H1 (cell line): Measurements from ENCODE around the gene TRIM67. TPM values are rescaled to one million over a fixed set of nuclear protein-coding genes. Genes with fewer than 3 reads are reported as not detected.

Experiments
- CBX5 ChIP-seq: fragments of 300-800, 300-1000 bp; sonication (generic); IDR thresholded peaks from 2 replicates; pipeline ENCODE4 v1.7.1; 2016; ENCODE audit warnings: antibody characterized with exemption, low read length, low read depth
- CBX8 ChIP-seq: fragments of 300-800, 300-1000 bp; sonication (generic); IDR thresholded peaks from 2 replicates; pipeline ENCODE4 v1.7.1; 2016; ENCODE audit warnings: low read depth, low read length, borderline replicate concordance
- E2F6 ChIP-seq: IDR thresholded peaks from 2 replicates; pipeline ENCODE4 v1.6.1; 2012; ENCODE audit warnings: inconsistent platforms
- EZH2 ChIP-seq: fragments of 200-600 bp; sonication (generic); IDR thresholded peaks from 2 replicates; pipeline ENCODE4 v1.7.1; 2012; ENCODE audit warnings: low read depth, mild to moderate bottlenecking, moderate library complexity, low read length, inconsistent platforms; ENCODE audit not compliant: severe bottlenecking
- KDM4A ChIP-seq: IDR thresholded peaks from one replicate; pipeline ENCODE4 v1.7.1; 2012; ENCODE audit warnings: low read depth, mild to moderate bottlenecking, moderate library complexity, low read length, inconsistent platforms; ENCODE audit not compliant: severe bottlenecking
- RNF2 ChIP-seq: fragments of 200-900, 300-1000 bp; sonication (generic); IDR thresholded peaks from 2 replicates; pipeline ENCODE4 v1.7.1; 2016; ENCODE audit warnings: borderline replicate concordance, low read depth, mild to moderate bottlenecking, antibody characterized with exemption, low read length; ENCODE audit not compliant: poor library complexity, severe bottlenecking; ENCODE audit errors: missing control alignments
- SP1 ChIP-seq: IDR thresholded peaks from 2 replicates; pipeline ENCODE4 v1.6.1; 2011; ENCODE audit warnings: low read depth, low read length
- polyA plus RNA-seq, 7 experiments: library from polyadenylated mRNA; depleted of rRNA in 3 of 7; stranded (reverse) in 5 of 7; unstranded in 2 of 7; fragments of >200 nt in 5 of 7; fragments of 200-250 nt in 2 of 7; gene quantifications; 1 replicate in 5 of 7; 2 replicates in 1 of 7; 4 replicates in 1 of 7; pipeline versions ENCODE4 v1.2.1 to v1.2.3, GENCODE V29; 2011 to 2013; ENCODE audit warnings: missing spikeins in 2 of 7, mixed read lengths in 2 of 7
- total RNA-seq: library from RNA; stranded (reverse); fragmentation: NEBNext Ultra II Directional; extraction: Animal tissue kit (Norgen Biotek cat#: 25700); gene quantifications from 2 replicates; pipeline ENCODE4 v1.2.1, GENCODE V29; 2021
- TF ChIP-seq, protein P1 (sequence below): fragments of 300-600 bp; sonication (generic); IDR thresholded peaks from 2 replicates; pipeline ENCODE4 v1.7.1; 2012; ENCODE audit warnings: low read length, moderate library complexity, mild to moderate bottlenecking, inconsistent platforms; ENCODE audit not compliant: insufficient replicate concordance

TRIM67 gene
- total and polyA plus RNA-seq, 2 of the 8 experiments (the other 6 are each of a cell fraction or from before 2014, with no cell fraction given), result under 0.01 TPM; not detected in 1

- TF ChIP-seq, protein P1, sequence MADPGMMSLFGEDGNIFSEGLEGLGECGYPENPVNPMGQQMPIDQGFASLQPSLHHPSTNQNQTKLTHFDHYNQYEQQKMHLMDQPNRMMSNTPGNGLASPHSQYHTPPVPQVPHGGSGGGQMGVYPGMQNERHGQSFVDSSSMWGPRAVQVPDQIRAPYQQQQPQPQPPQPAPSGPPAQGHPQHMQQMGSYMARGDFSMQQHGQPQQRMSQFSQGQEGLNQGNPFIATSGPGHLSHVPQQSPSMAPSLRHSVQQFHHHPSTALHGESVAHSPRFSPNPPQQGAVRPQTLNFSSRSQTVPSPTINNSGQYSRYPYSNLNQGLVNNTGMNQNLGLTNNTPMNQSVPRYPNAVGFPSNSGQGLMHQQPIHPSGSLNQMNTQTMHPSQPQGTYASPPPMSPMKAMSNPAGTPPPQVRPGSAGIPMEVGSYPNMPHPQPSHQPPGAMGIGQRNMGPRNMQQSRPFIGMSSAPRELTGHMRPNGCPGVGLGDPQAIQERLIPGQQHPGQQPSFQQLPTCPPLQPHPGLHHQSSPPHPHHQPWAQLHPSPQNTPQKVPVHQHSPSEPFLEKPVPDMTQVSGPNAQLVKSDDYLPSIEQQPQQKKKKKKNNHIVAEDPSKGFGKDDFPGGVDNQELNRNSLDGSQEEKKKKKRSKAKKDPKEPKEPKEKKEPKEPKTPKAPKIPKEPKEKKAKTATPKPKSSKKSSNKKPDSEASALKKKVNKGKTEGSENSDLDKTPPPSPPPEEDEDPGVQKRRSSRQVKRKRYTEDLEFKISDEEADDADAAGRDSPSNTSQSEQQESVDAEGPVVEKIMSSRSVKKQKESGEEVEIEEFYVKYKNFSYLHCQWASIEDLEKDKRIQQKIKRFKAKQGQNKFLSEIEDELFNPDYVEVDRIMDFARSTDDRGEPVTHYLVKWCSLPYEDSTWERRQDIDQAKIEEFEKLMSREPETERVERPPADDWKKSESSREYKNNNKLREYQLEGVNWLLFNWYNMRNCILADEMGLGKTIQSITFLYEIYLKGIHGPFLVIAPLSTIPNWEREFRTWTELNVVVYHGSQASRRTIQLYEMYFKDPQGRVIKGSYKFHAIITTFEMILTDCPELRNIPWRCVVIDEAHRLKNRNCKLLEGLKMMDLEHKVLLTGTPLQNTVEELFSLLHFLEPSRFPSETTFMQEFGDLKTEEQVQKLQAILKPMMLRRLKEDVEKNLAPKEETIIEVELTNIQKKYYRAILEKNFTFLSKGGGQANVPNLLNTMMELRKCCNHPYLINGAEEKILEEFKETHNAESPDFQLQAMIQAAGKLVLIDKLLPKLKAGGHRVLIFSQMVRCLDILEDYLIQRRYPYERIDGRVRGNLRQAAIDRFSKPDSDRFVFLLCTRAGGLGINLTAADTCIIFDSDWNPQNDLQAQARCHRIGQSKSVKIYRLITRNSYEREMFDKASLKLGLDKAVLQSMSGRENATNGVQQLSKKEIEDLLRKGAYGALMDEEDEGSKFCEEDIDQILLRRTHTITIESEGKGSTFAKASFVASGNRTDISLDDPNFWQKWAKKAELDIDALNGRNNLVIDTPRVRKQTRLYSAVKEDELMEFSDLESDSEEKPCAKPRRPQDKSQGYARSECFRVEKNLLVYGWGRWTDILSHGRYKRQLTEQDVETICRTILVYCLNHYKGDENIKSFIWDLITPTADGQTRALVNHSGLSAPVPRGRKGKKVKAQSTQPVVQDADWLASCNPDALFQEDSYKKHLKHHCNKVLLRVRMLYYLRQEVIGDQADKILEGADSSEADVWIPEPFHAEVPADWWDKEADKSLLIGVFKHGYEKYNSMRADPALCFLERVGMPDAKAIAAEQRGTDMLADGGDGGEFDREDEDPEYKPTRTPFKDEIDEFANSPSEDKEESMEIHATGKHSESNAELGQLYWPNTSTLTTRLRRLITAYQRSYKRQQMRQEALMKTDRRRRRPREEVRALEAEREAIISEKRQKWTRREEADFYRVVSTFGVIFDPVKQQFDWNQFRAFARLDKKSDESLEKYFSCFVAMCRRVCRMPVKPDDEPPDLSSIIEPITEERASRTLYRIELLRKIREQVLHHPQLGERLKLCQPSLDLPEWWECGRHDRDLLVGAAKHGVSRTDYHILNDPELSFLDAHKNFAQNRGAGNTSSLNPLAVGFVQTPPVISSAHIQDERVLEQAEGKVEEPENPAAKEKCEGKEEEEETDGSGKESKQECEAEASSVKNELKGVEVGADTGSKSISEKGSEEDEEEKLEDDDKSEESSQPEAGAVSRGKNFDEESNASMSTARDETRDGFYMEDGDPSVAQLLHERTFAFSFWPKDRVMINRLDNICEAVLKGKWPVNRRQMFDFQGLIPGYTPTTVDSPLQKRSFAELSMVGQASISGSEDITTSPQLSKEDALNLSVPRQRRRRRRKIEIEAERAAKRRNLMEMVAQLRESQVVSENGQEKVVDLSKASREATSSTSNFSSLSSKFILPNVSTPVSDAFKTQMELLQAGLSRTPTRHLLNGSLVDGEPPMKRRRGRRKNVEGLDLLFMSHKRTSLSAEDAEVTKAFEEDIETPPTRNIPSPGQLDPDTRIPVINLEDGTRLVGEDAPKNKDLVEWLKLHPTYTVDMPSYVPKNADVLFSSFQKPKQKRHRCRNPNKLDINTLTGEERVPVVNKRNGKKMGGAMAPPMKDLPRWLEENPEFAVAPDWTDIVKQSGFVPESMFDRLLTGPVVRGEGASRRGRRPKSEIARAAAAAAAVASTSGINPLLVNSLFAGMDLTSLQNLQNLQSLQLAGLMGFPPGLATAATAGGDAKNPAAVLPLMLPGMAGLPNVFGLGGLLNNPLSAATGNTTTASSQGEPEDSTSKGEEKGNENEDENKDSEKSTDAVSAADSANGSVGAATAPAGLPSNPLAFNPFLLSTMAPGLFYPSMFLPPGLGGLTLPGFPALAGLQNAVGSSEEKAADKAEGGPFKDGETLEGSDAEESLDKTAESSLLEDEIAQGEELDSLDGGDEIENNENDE, result no peak
- TF ChIP-seq SP1, result no peak
- TF ChIP-seq EZH2, result no peak
- TF ChIP-seq CBX5, result no peak
- TF ChIP-seq RNF2, result no peak
- no peak for TF ChIP-seq KDM4A
- no peak for TF ChIP-seq CBX8
- no peak for TF ChIP-seq E2F6
- TF ChIP-seq, all 59 proteins: peak for 0
These were observed 54.0 kb downstream of the TRIM67 start (continued) for GRCh38 chr1:231215681-231216385.
